ENCODE results near the gene NPAS3. TPM values are rescaled to one million over a fixed set of nuclear protein-coding genes. Genes with fewer than 3 reads are reported as not detected.

Gene NPAS3
- total and polyA plus RNA-seq, 2 of the 8 experiments (the other 6 are each of a cell fraction or from before 2014, with no cell fraction given), result 0.11 to 0.60 TPM

- no peak overlapping the region for H4K91ac ChIP-seq (replicated peaks; ENCODE audit: insufficient read length, low read length)
- H3K56ac ChIP-seq (replicated peaks; ENCODE audit: insufficient read length, low read depth, low read length), result no peak overlapping the region
- peaks cover 3 to 20% (median 7%) of the 10 kb centered on the region in 4 experiments; a peak in 6 of 7 replicates for H3K4me1 ChIP-seq (replicated peaks in 1 of 4; ENCODE audit: control insufficient read depth in 3 of 4, insufficient read depth in 4 of 4, low read length in 3 of 4)
- H3K27me3 ChIP-seq (replicated peaks in 1 of 4; ENCODE audit: control insufficient read depth in 3 of 4, extremely low read depth in 1 of 4, insufficient read depth in 3 of 4, low read length in 3 of 4), result peaks cover 7 to 62% (median 49%) of the 10 kb centered on the region in 4 experiments
- H2BK12ac ChIP-seq (ENCODE audit: low read depth, low read length), result peak overlapping the region; percentile 81; the same call in 1 of the 2 replicates
- peak overlapping the region; percentile 78 to 98 for H3K4me2 ChIP-seq (ENCODE audit: insufficient read depth in 1 of 2, low read depth in 2 of 2, low read length in 2 of 2)
- H3K9ac ChIP-seq (replicated peaks in 1 of 4; ENCODE audit: extremely low read depth in 1 of 4, low read depth in 3 of 4, low read length in 3 of 4), result peak overlapping the region in 1 of 4 experiments; percentile 42; a peak in 1 of 7 replicates
- no peak overlapping the region for H3K27ac ChIP-seq (ENCODE audit: low read depth, low read length)
- peak overlapping the region; percentile 39; the same call in 1 of the 2 replicates for H2BK5ac ChIP-seq (ENCODE audit: low read depth, low read length)
- no peak overlapping the region for H4K5ac ChIP-seq (ENCODE audit: insufficient read length, low read depth, low read length)
- peak overlapping the region; percentile 58 to 82 (median 60) for H3K4me3 ChIP-seq (ENCODE audit: extremely low read depth in 1 of 4, insufficient read depth in 2 of 4, low read depth in 3 of 4, low read length in 4 of 4)
- POLR2A ChIA-PET (ENCODE audit: partially characterized antibody), result interaction anchor here (0.6 kb wide), 1 partner anchor 219 kb away, joined by 3 read pairs; no protein-coding TSS in a partner anchor
- H3K79me2 ChIP-seq (ENCODE audit: control insufficient read depth in 1 of 2, insufficient read depth in 2 of 2, low read length in 2 of 2), result no peaks in the 10 kb centered on the region
- no peaks in the 10 kb centered on the region for H3K36me3 ChIP-seq (ENCODE audit: control insufficient read depth in 2 of 4, insufficient read depth in 4 of 4, low read length in 3 of 4)
- TF ChIP-seq EZH2 (IDR thresholded peaks at IDR 0.05; ENCODE audit: low read depth, low read length, severe bottlenecking) (peak; percentile 40), SIN3A (conservative IDR thresholded peaks at IDR 0.05 in 1 of 2, IDR thresholded peaks at IDR 0.05 in 1 of 2; ENCODE audit: low read depth in 1 of 2, low read length in 2 of 2) (no peak), SUZ12 (IDR thresholded peaks at IDR 0.05; ENCODE audit: low read length) (peak; percentile 71), RNF2 (IDR thresholded peaks at IDR 0.05; ENCODE audit: borderline replicate concordance, low read depth, low read length, missing control alignments, poor library complexity, severe bottlenecking) (peak; percentile 15), CREB1 (IDR thresholded peaks at IDR 0.05) (no peak), YY1 (IDR thresholded peaks at IDR 0.05; ENCODE audit: low read depth, low read length) (no peak), POU5F1 (IDR thresholded peaks at IDR 0.05; ENCODE audit: low read depth, low read length) (no peak), CHD1 (IDR thresholded peaks at IDR 0.05; ENCODE audit: low read depth, low read length) (no peak), ASH2L (IDR thresholded peaks at IDR 0.05; ENCODE audit: low read length) (peak; percentile 36), NANOG (IDR thresholded peaks at IDR 0.05; ENCODE audit: insufficient read depth, low read depth, low read length, poor library complexity, severe bottlenecking) (no peak), RXRA (IDR thresholded peaks at IDR 0.05; ENCODE audit: insufficient read depth, low read depth, low read length) (no peak)
- no peaks in the 10 kb centered on the region for H3K9me3 ChIP-seq (ENCODE audit: insufficient read depth in 2 of 2, low read depth in 1 of 2, low read length in 1 of 2)
- no peak overlapping the region for H3K14ac ChIP-seq (ENCODE audit: insufficient read length)
- no peak overlapping the region for H4K8ac ChIP-seq (ENCODE audit: extremely low read depth, insufficient read depth, low read length)
- peaks cover 30% of the 10 kb centered on the region for H3K23me2 ChIP-seq (ENCODE audit: low read depth, low read length)
- 6% methylated on average over 29 of the region's 30 CpGs; no CpG with 5 or more reads in 1 of the 2 experiments for WGBS, 2 experiments (ENCODE audit: extremely low coverage in 1 of 2, insufficient coverage in 1 of 2, insufficient read length in 1 of 2, insufficient replicate concordance in 2 of 2, low coverage in 1 of 2, low lambda C conversion rate in 2 of 2, missing lambda C conversion rate in 1 of 2)
- no peak overlapping the region for H3K4ac ChIP-seq (replicated peaks; ENCODE audit: insufficient read length, low read depth, low read length)
- peaks cover 0 to 4% of the 10 kb centered on the region in 2 experiments for H4K20me1 ChIP-seq (replicated peaks in 1 of 2; ENCODE audit: control insufficient read depth in 1 of 2, insufficient read depth in 2 of 2, low read length in 2 of 2)
- no peak overlapping the region for H3K23ac ChIP-seq (ENCODE audit: insufficient read length)
- H2BK20ac ChIP-seq (ENCODE audit: low read length), result peak overlapping the region; percentile 24; the same call in 1 of the 2 replicates
- H3K18ac ChIP-seq (ENCODE audit: extremely low read depth, low read length), result peak overlapping the region; percentile 91; the same call in 1 of the 2 replicates
- CTCF ChIA-PET (ENCODE audit: partially characterized antibody), result interaction anchor here (0.8 kb wide), 1 partner anchor 181 kb away, joined by 3 read pairs; no protein-coding TSS in a partner anchor
- FAIRE-seq (no peak), DNase-seq (ENCODE audit: low read depth in 1 of 2, low spot score in 2 of 2) (peak in 1 of 2 experiments; percentile 54)
- H2AK5ac ChIP-seq (ENCODE audit: low read depth, low read length), result no peak overlapping the region
- H3K79me1 ChIP-seq (ENCODE audit: low read depth, low read length), result no peaks in the 10 kb centered on the region
- H2AFZ ChIP-seq (ENCODE audit: low read length), result peak overlapping the region; percentile 95
- H2BK15ac ChIP-seq (ENCODE audit: low read length), result no peak overlapping the region
- no peak overlapping the region for H2BK120ac ChIP-seq (replicated peaks; ENCODE audit: low read depth, low read length)
These were observed 6.3 kb upstream of the NPAS3 start for GRCh38 chr14:32932302-32932913.

All from H1 (cell line).